HCT116 (cell line): ENCODE results near the gene ANKS4B. TPM values are rescaled to one million over a fixed set of nuclear protein-coding genes. Genes with fewer than 3 reads are reported as not detected.

Source experiments
- ATAC-seq: fragments of 200-7000 bp; cut with Tn5 transposase; 2 replicates; pipeline ENCODE4 v1.9.1; 2020; ENCODE audit warnings: mild to moderate bottlenecking, moderate library complexity
- BruUV-seq: library from RNA; stranded (reverse); fragments of 400-500 nt; replicated peaks from 2 replicates; lab custom pipeline; 2021; lab: Mats Ljungman, UMichigan
- CTCF ChIA-PET: fragments of 300-600 bp; sonication (Branson Sonifier 250); formaldehyde crosslinking; loops from one replicate; lab custom pipeline; 2021; ENCODE audit warnings: antibody characterized with exemption; lab: Charles Lee
- POLR2A ChIA-PET: fragments of 300-600, 350-600 bp; sonication (Branson Sonifier 250); formaldehyde crosslinking; loops from one replicate; lab custom pipeline; 2021; ENCODE audit warnings: antibody characterized with exemption; lab: Charles Lee
- RAD21 ChIA-PET, 2 experiments: fragments of 300-600 bp; sonication (Branson Sonifier 250); formaldehyde crosslinking; loops; one replicate each; lab custom pipeline; 2023; ENCODE audit warnings: low total read pairs in 2 of 2; ENCODE audit not compliant: uncharacterized antibody in 2 of 2, unreplicated experiment in 2 of 2, low non-redundant PET in 1 of 2; lab: Charles Lee
- DNase-seq: peaks from one replicate; pipeline ENCODE4 v3.0.0-alpha.2; 2010; ENCODE audit warnings: low read depth, low spot score
- H2AFZ ChIP-seq: fragments of 200-600 bp; shearing (Covaris generic), sonication (generic); 2 replicates; pipeline ENCODE4 v1.6.1; 2017; ENCODE audit warnings: low read depth, mixed run types, mixed read lengths, antibody characterized with exemption, low read length; ENCODE audit not compliant: poor library complexity, severe bottlenecking
- H3K27ac ChIP-seq: 2 replicates; pipeline ENCODE4 v1.5.1; 2012; ENCODE audit warnings: low read depth, low read length
- H3K27me3 ChIP-seq: fragments of 200-600 bp; sonication (generic); 2 replicates; pipeline ENCODE4 v1.6.1; 2016; ENCODE audit warnings: mixed run types, low read length, mixed read lengths; ENCODE audit not compliant: insufficient read depth
- H3K36me3 ChIP-seq, 2 experiments: fragments of 200-500 bp in 1 of 2; fragments of 200-600 bp in 1 of 2; sonication (Bioruptor generic) in 1 of 2; sonication (generic) in 1 of 2; 2 replicates each; pipeline versions ENCODE4 v1.5.1 to v1.6.1; 2014 to 2016; ENCODE audit warnings: low read length in 2 of 2, inconsistent platforms in 1 of 2, mixed read lengths in 1 of 2, mixed run types in 1 of 2; ENCODE audit not compliant: insufficient read depth in 2 of 2, control insufficient read depth in 1 of 2
- H3K4me1 ChIP-seq, 2 experiments: fragments of 200-600 bp in 1 of 2; sonication (generic) in 1 of 2; 2 replicates each; pipeline versions ENCODE4 v1.5.1 to v1.6.1; 2012 to 2017; ENCODE audit warnings: low read length in 2 of 2, inconsistent platforms in 1 of 2, mild to moderate bottlenecking in 1 of 2, mixed read lengths in 1 of 2, mixed run types in 1 of 2, moderate library complexity in 1 of 2; ENCODE audit not compliant: insufficient read depth in 2 of 2, control insufficient read depth in 1 of 2
- H3K4me2 ChIP-seq: fragments of 200-600 bp; sonication (generic); 2 replicates; pipeline ENCODE4 v1.6.1; 2017; ENCODE audit warnings: mixed run types, low read length, mixed read lengths
- H3K4me3 ChIP-seq, 2 experiments: fragments of 200-600 bp in 1 of 2; sonication (generic) in 1 of 2; replicated peaks in 1 of 2; 2 replicates each; pipeline ENCODE4 v1.5.1; 2011 to 2016; ENCODE audit warnings: low read length in 2 of 2, control low read depth in 1 of 2, low read depth in 1 of 2, mild to moderate bottlenecking in 1 of 2, mixed read lengths in 1 of 2, mixed run types in 1 of 2
- H3K79me2 ChIP-seq: fragments of 200-600 bp; sonication (generic); 2 replicates; pipeline ENCODE4 v1.6.1; 2017; ENCODE audit warnings: mild to moderate bottlenecking, mixed run types, low read length, moderate library complexity, mixed read lengths; ENCODE audit not compliant: insufficient read depth
- H3K9ac ChIP-seq: fragments of 200-600 bp; sonication (generic); 2 replicates; pipeline ENCODE4 v1.6.1; 2016; ENCODE audit warnings: low read length, mixed read lengths
- H3K9me2 ChIP-seq: fragments of 200-600 bp; sonication (generic), shearing (Covaris generic); 2 replicates; pipeline ENCODE4 v1.6.1; 2017; ENCODE audit warnings: mixed run types, mild to moderate bottlenecking, moderate library complexity; ENCODE audit not compliant: insufficient read depth
- H3K9me3 ChIP-seq, 2 experiments: fragments of 200-500 bp in 1 of 2; fragments of 200-600 bp in 1 of 2; sonication (Bioruptor generic) in 1 of 2; sonication (generic) in 1 of 2; 2 replicates each; pipeline ENCODE4 v1.6.1; 2014 to 2017; ENCODE audit warnings: low read length in 2 of 2, mixed read lengths in 2 of 2, inconsistent platforms in 1 of 2, low read depth in 1 of 2, mild to moderate bottlenecking in 1 of 2, mixed run types in 1 of 2, moderate library complexity in 1 of 2; ENCODE audit not compliant: control insufficient read depth in 1 of 2, insufficient read depth in 1 of 2
- H4K20me1 ChIP-seq: fragments of 200-600 bp; sonication (generic), shearing (Covaris generic); 2 replicates; pipeline ENCODE4 v1.6.1; 2017; ENCODE audit warnings: mixed run types, mild to moderate bottlenecking, moderate library complexity; ENCODE audit not compliant: insufficient read depth
- ATF3 ChIP-seq: IDR thresholded peaks from 2 replicates; pipeline ENCODE4 v1.6.1; 2012
- EZH2 ChIP-seq: fragments of 200-600 bp; sonication (generic); IDR thresholded peaks from 2 replicates; pipeline ENCODE4 v1.6.1; 2017; ENCODE audit warnings: antibody characterized with exemption, mixed run types
- EZH2phosphoT487 ChIP-seq: fragments of 200-600 bp; IDR thresholded peaks from 2 replicates; pipeline ENCODE4 v1.6.1; 2018; ENCODE audit warnings: antibody characterized with exemption, borderline replicate concordance
- RAD21 ChIP-seq: IDR thresholded peaks from 2 replicates; pipeline ENCODE4 v1.6.1; 2012; ENCODE audit warnings: low read depth, mild to moderate bottlenecking
- REST ChIP-seq: IDR thresholded peaks from 2 replicates; pipeline ENCODE4 v1.6.1; 2012; ENCODE audit warnings: low read depth
- intact Hi-C: fragments of 100-400 bp; cut with micrococcal nuclease; formaldehyde crosslinking; loops from 2 replicates; pipeline ENCODE4 v1.10.0; 2022
- total RNA-seq: library from RNA; stranded (reverse); gene quantifications from one replicate; pipeline ENCODE4 v1.2.1, GENCODE V29; 2021; ENCODE audit not compliant: unreplicated experiment

Gene ANKS4B
- total RNA-seq, 1 experiment from 2014 or later, result not detected

GRCh38 chr16:21302454-21302853 is 69.0 kb downstream of the ANKS4B start:
- Histone ChIP-seq H4K20me1 (no peaks in the 10 kb centered on the region), H3K79me2 (no peaks in the 10 kb centered on the region; the same call in 1 of the 2 replicates), H2AFZ (no peak overlapping the region), H3K9me2 (no peaks in the 10 kb centered on the region), H3K4me2 (peak overlapping the region; percentile 96), H3K9ac (peak overlapping the region; percentile 78), H3K27me3 (no peaks in the 10 kb centered on the region), H3K4me1 (peaks cover 12 to 28% of the 10 kb centered on the region in 2 experiments), H3K9me3 (no peaks in the 10 kb centered on the region), H3K4me3 (peak overlapping the region; percentile 63 to 74), H3K36me3 (no peaks in the 10 kb centered on the region), H3K27ac (no peak overlapping the region; the same call in 1 of the 2 replicates)
- ATAC-seq, result no peak
- BruUV-seq, result TSS peak; percentile 56
- RAD21 ChIA-PET, result no interaction called here
- TF ChIP-seq EZH2phosphoT487 (no peak), EZH2 (no peak), ATF3 (no peak), RAD21 (no peak), REST (no peak)
- intact Hi-C loops, result loop anchor here (10.0 kb wide), 2 partner anchors 398 to 1022 kb away; partner anchors contain the start of genes DCUN1D3 and LYRM1
- POLR2A ChIA-PET, result no interaction called here
- no peak for DNase-seq
- CTCF ChIA-PET, result no interaction called here
